ENCODE data around the gene PHF21B. TPM values are rescaled to one million over a fixed set of nuclear protein-coding genes. Genes with fewer than 3 reads are reported as not detected.
"Not testable (repeated sequence)": the region's sequence is repeated elsewhere in the genome, so short reads cannot be mapped to it uniquely, and the experiment has no call there.

PHF21B gene
- total and polyA plus RNA-seq, 2 of the 8 experiments (the other 6 are each of a cell fraction or from before 2014, with no cell fraction given) = 19.3 to 68.1 TPM

- TF ChIP-seq USF2 (IDR thresholded peaks at IDR 0.05; ENCODE audit: low read length) (no peak), ASH2L (IDR thresholded peaks at IDR 0.05; ENCODE audit: low read length) (no peak), POLR2A (IDR thresholded peaks at IDR 0.05; ENCODE audit: control extremely low read depth in 1 of 2, low read depth in 2 of 2, low read length in 2 of 2) (no peak), EGR1 (IDR thresholded peaks at IDR 0.05; ENCODE audit: borderline replicate concordance, low read depth, low read length) (no peak), SP4 (IDR thresholded peaks at IDR 0.05; ENCODE audit: low read length) (no peak)
These were observed 85.7 kb downstream of the PHF21B start (continued) for GRCh38 chr22:44924098-44924497.

DNA sequence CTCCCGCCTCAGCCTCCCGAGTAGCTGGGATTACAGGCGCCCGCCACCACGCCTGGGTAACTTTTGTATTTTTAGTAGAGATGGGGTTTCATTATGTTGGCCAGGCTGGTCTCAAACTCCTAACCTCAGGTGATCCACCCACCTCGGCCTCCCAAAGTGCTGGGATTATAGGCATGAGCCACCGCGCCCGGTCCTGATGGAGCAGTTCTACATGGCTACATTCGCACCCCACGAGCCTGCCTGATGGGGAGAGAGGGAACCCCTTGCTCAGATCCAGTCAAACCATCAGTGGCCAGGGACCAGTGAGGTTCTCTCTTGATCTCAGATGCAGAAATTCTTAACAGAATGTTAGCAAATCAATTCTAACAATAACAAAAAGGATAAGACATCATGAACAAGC is 88.0 kb downstream of the PHF21B start:
- not testable (repeated sequence) for H2BK12ac ChIP-seq (ENCODE audit: low read depth, low read length); FAIRE-seq

More for the DNA sequence above, 88.0 kb downstream of the PHF21B start:
- H3K9me3 ChIP-seq (ENCODE audit: insufficient read depth in 2 of 2, low read depth in 1 of 2, low read length in 1 of 2); H3K56ac ChIP-seq (replicated peaks; ENCODE audit: insufficient read length, low read depth, low read length); H3K4me3 ChIP-seq (ENCODE audit: extremely low read depth in 1 of 4, insufficient read depth in 2 of 4, low read depth in 3 of 4, low read length in 4 of 4); H2AFZ ChIP-seq (ENCODE audit: low read length); H4K8ac ChIP-seq (ENCODE audit: extremely low read depth, insufficient read depth, low read length); H4K5ac ChIP-seq (ENCODE audit: insufficient read length, low read depth, low read length); CTCF ChIA-PET (ENCODE audit: partially characterized antibody); H3K4me2 ChIP-seq (ENCODE audit: insufficient read depth in 1 of 2, low read depth in 2 of 2, low read length in 2 of 2); H3K27me3 ChIP-seq (replicated peaks in 1 of 4; ENCODE audit: control insufficient read depth in 3 of 4, extremely low read depth in 1 of 4, insufficient read depth in 3 of 4, low read length in 3 of 4); H2BK15ac ChIP-seq (ENCODE audit: low read length); H3K23ac ChIP-seq (ENCODE audit: insufficient read length); H3K36me3 ChIP-seq (ENCODE audit: control insufficient read depth in 2 of 4, insufficient read depth in 4 of 4, low read length in 3 of 4); H4K91ac ChIP-seq (replicated peaks; ENCODE audit: insufficient read length, low read length); POLR2A ChIA-PET (ENCODE audit: partially characterized antibody); H2AK5ac ChIP-seq (ENCODE audit: low read depth, low read length); H3K14ac ChIP-seq (ENCODE audit: insufficient read length); H2BK5ac ChIP-seq (ENCODE audit: low read depth, low read length); H2BK120ac ChIP-seq (replicated peaks; ENCODE audit: low read depth, low read length); H3K79me2 ChIP-seq (ENCODE audit: control insufficient read depth in 1 of 2, insufficient read depth in 2 of 2, low read length in 2 of 2); H3K27ac ChIP-seq (ENCODE audit: low read depth, low read length); H4K20me1 ChIP-seq (replicated peaks in 1 of 2; ENCODE audit: control insufficient read depth in 1 of 2, insufficient read depth in 2 of 2, low read length in 2 of 2); H2BK20ac ChIP-seq (ENCODE audit: low read length); H3K23me2 ChIP-seq (ENCODE audit: low read depth, low read length); H3K4ac ChIP-seq (replicated peaks; ENCODE audit: insufficient read length, low read depth, low read length); H3K18ac ChIP-seq (ENCODE audit: extremely low read depth, low read length); H3K9ac ChIP-seq (replicated peaks in 1 of 4; ENCODE audit: extremely low read depth in 1 of 4, low read depth in 3 of 4, low read length in 3 of 4); DNase-seq (ENCODE audit: low read depth in 1 of 2, low spot score in 2 of 2); H3K4me1 ChIP-seq (replicated peaks in 1 of 4; ENCODE audit: control insufficient read depth in 3 of 4, insufficient read depth in 4 of 4, low read length in 3 of 4): not testable (repeated sequence)
- 92% methylated on average over 11 of the region's 11 CpGs; no CpG with 5 or more reads in 1 of the 2 experiments for WGBS, 2 experiments (ENCODE audit: extremely low coverage in 1 of 2, insufficient coverage in 1 of 2, insufficient read length in 1 of 2, insufficient replicate concordance in 2 of 2, low coverage in 1 of 2, low lambda C conversion rate in 2 of 2, missing lambda C conversion rate in 1 of 2)
- H3K79me1 ChIP-seq (ENCODE audit: low read depth, low read length) = peaks cover 10% of the 10 kb centered on the region; the same call in 1 of the 2 replicates

All from H1 (cell line).